PC-9 (cell line): ENCODE measurements around the gene PIK3CA.

ENCODE experiments used
- EZH2 ChIP-seq: fragments of 200-600 bp; sonication (generic); IDR thresholded peaks from 2 replicates; pipeline ENCODE4 v1.8.0; 2017; ENCODE audit warnings: antibody characterized with exemption, low read depth
- TF ChIP-seq, protein P1 (sequence below): fragments of 200-600 bp; sonication (generic); conservative IDR thresholded peaks from 2 replicates; pipeline ENCODE4 v1.6.1; 2017; ENCODE audit warnings: mixed run types, antibody characterized with exemption, mild to moderate bottlenecking, moderate library complexity

DNA sequence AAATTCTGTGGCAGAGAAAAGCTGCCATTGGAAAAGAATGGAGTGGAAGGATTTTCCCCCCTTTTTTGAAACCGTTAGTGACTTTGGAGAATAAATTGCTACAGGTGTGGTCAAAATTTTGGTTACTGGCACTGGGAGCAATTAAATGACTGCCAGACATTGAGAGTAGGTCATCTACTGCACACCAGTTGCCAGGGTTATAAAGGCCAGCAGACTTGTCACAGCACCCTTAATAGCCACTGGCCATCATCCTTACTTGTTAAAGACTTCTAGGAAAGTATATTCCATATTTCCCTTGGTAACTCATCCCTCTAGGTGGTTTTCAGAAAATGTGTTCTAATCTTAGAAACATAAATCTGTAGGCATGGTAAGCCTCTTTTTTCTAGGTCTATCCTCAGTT lies 8.0 kb downstream of the PIK3CA start:
- TF ChIP-seq, protein P1, sequence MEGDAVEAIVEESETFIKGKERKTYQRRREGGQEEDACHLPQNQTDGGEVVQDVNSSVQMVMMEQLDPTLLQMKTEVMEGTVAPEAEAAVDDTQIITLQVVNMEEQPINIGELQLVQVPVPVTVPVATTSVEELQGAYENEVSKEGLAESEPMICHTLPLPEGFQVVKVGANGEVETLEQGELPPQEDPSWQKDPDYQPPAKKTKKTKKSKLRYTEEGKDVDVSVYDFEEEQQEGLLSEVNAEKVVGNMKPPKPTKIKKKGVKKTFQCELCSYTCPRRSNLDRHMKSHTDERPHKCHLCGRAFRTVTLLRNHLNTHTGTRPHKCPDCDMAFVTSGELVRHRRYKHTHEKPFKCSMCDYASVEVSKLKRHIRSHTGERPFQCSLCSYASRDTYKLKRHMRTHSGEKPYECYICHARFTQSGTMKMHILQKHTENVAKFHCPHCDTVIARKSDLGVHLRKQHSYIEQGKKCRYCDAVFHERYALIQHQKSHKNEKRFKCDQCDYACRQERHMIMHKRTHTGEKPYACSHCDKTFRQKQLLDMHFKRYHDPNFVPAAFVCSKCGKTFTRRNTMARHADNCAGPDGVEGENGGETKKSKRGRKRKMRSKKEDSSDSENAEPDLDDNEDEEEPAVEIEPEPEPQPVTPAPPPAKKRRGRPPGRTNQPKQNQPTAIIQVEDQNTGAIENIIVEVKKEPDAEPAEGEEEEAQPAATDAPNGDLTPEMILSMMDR = no peak
- TF ChIP-seq EZH2 = no peak
